Stimulated activated CD4-positive, alpha-beta T cell treated with anti-CD3 and anti-CD28 coated beads, TNF-alpha, amount 100 ng/mL, for 48 hours (primary cell): ENCODE measurements around the gene EHBP1L1.
A peak's percentile ranks its signal among the peaks of the same experiment; 100 is the strongest.

ENCODE experiments used
- DNase-seq, 3 donors: peaks; one replicate each; pipeline ENCODE4 v3.0.0-alpha.2; 2020; ENCODE audit warnings: low read depth in 3 of 3

Gene EHBP1L1

DNA sequence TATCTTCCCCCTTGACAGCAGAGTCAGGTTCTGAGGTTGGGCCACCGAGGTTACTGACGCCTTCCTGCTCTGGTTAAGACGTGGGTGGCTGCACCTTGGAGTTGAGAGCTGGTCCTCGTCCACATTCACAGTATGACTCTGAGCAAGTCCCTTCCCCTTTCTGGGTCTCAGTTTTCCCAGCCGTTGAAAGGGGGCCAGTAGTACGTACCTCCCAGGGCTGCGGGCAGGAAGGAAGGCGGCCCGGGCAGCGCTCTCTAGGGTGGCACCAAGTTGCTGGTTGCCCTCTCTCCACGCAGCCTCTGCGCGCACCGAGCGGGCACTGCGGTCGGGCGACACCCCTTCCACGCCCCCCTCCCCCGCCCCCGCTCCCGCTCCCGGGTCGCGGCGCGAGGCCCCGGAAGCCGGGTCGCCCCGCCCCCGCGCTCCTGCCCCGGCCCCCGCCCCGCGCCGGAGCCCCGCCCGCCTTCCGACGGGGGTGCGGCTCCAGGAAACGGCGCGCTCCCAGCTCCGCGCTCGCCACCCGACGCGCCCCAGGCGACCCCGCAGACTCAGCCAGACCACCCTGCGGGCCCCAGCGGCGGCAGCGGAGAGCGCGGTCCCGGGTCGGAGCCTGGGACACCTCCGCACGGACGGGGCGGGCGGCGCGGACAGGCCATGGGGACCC lies at the start of gene EHBP1L1:
Gene EHBP1L1 (plus strand): TSS at position 486 of the 664 bp plus-strand sequence. CDS start 250 bp downstream, outside the sequence.
- DNase-seq = peak in 2 of 3 donors; percentile 62 to 76

- DNase-seq = no peak
Measured at GRCh38 chr11:65526744-65527143, 49.1 kb upstream of the EHBP1L1 start.

GRCh38 chr11:65528819-65529350 lies 47.0 kb upstream of the EHBP1L1 start:
- DNase-seq = no peak

DNA sequence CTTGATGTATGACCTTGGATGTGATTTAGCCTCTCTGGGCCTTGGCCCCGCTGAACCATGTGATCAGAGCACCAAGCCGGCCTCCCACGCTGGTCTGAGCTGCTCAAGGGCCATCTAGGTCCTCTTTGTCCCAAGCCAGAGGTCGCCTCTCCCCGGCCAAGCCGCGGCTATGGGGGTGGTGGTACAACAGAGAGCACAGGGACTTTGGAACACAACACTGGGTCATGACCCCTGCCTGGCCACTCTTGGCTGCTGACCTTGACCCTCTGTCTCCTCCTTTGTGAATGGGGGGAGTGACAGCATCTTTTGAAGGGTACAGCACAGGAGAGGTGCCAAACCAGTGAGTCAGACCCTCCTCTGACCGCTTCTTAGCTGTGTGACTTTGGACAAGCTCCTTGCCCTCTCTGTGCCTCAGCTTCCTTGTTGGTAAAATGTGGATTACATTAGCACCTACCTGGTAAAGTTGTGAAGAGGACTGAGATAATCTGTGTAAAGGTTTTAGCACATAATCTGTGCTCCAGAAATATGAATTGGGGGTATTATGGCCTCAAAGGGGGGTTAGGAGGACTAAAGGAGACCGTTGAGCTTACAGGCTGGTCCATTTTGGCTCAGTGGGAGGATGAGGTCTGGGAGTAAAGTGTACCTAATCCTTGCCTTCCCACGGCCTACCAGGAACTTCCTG lies 46.2 kb upstream of the EHBP1L1 start:
- no peak for DNase-seq

- DNase-seq = no peak
Measured at GRCh38 chr11:65530157-65530496, 45.7 kb upstream of the EHBP1L1 start.

DNA sequence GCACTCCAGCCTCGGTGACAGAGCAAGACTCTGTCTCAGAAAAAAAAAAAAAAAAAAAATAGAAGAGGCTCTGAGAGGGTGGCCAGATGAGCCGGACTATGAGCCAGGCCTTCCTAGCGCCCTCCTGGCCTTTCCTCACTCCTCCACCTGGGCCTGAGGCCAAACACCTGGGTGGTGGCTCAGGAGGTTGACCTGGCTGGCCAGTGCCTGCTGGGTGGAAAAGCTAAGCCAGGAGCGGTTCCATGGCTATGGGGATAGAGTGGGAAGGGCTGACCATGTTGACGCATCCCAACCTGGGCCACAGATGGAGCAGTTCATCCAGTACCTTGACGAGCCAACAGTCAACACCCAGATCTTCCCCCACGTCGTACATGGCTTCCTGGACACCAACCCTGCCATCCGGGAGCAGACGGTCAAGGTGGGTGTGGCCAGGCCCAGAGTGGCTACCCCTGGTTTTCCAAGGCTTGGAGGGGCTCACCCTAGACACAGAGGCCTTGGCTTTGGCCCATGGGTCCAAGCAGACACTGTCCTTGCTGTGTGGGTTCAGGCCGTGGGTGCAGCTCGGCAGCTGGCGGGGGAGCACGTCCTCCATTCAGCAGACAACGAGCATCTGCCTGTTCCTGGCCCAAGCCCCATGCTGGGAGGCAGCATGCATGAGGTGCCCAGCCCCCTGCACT lies 43.3 kb upstream of the EHBP1L1 start:
- DNase-seq = no peak

- DNase-seq = no peak
Measured at GRCh38 chr11:65535102-65535501, 40.8 kb upstream of the EHBP1L1 start.

DNA sequence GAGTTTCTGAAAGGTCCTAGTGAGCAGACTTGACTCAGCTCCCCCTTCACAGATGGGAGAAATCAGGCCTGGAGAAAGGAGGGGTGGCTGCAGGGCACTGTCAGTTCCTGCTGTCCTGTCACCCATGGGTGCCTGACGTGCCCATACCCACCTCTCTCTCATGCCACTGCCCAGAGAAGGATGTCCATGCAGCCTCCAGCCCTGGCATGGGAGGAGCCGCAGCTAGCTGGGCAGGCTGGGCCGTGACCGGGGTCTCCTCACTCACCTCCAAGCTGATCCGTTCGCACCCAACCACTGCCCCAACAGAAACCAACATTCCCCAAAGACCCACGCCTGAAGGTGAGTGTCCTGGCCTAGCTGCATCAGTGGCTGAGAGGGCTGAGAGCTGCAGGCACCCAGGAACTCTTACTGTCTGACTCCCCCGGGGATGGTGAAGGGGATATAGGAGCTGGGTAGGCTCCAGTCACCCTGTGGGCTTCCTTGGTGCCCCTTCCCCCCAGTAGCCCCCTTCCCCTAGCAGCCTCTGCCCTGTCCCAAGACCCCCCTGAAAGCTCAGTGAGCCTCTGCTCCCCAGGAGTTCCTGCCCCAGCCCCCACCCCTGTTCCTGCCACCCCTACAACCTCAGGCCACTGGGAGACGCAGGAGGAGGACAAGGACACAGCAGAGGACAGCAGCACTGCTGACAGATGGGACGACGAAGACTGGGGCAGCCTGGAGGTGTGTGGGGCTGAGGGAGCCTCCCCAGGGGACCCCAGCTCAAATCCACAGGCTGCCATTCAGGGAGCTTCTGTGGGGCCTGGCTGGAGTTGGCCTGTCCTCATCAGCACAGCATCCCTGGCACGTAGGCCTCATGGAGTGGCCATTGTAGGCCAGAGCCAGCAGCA lies 39.2 kb upstream of the EHBP1L1 start:
- DNase-seq = no peak

- DNase-seq = no peak
Measured at GRCh38 chr11:65537296-65537597, 38.6 kb upstream of the EHBP1L1 start.

GRCh38 chr11:65537620-65538231 lies 38.1 kb upstream of the EHBP1L1 start:
- no peak for DNase-seq

DNA sequence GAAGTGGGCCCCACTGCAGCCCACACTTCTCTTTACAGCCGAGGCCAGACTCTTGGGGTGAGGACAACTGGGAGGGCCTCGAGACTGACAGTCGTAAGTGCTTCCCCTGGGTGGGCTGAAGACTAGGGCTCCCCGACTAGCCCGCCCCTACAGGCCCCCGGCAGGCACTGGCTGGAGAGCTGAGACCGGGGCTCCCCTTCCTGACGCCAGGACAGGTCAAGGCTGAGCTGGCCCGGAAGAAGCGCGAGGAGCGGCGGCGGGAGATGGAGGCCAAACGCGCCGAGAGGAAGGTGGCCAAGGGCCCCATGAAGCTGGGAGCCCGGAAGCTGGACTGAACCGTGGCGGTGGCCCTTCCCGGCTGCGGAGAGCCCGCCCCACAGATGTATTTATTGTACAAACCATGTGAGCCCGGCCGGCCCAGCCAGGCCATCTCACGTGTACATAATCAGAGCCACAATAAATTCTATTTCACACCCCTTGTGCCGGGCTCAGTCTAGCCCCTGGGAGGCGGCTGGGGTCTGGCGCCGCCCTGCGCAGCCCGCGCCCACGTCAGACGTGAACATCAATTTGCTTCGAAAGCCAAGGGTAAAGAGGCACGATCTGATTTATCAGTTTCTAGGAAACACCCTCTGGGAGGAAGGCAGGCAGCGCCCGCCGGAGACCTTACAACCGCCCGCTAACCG lies 37.5 kb upstream of the EHBP1L1 start:
- DNase-seq = no peak

DNA sequence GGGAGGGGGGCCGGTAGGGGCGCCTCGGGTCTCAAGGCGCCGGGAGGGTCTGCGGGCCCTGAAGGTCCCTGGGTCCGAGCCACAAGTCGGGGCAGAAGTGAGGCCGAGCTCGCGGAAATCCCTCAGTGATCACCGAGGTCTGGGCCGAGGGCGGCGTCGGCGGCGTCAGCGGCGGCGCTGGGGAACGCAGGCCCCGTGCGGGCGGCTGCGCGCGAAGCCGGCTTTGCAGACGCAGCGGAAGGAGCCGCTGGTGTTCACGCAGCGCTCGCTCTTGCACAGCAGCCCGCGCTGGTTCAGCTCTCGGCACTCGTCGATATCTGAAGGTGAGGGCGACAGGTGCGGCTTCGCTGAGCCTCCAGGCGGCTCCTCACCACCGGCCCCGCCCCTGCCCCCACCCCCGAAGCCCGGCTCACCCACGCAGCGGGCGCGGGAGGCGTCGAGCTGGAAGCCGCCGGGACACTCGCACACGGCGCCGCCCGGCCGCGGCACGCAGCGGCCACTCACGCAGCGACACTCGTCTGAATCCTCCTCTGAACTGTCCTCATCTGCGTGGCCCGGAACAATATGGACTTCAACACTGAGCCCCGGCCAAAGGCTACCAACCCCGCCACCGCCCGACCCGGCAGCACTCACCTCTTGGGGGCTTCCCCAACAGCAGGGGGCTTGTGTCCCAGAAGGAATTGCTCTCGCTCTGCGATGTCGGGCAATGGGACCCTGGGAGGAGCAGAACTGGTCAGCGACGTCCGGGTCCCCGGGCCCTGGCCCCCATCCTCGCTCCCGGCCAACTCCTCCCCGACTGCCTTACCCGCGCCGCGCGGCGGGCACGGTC lies 36.7 kb upstream of the EHBP1L1 start:
- DNase-seq = no peak

GRCh38 chr11:65539744-65540289 lies 36.0 kb upstream of the EHBP1L1 start:
- peak in 1 of 3 donors; percentile 21 for DNase-seq

GRCh38 chr11:65540290-65541092 lies 35.4 kb upstream of the EHBP1L1 start:
- DNase-seq = peak; percentile 79 to 85 (median 83)

DNA sequence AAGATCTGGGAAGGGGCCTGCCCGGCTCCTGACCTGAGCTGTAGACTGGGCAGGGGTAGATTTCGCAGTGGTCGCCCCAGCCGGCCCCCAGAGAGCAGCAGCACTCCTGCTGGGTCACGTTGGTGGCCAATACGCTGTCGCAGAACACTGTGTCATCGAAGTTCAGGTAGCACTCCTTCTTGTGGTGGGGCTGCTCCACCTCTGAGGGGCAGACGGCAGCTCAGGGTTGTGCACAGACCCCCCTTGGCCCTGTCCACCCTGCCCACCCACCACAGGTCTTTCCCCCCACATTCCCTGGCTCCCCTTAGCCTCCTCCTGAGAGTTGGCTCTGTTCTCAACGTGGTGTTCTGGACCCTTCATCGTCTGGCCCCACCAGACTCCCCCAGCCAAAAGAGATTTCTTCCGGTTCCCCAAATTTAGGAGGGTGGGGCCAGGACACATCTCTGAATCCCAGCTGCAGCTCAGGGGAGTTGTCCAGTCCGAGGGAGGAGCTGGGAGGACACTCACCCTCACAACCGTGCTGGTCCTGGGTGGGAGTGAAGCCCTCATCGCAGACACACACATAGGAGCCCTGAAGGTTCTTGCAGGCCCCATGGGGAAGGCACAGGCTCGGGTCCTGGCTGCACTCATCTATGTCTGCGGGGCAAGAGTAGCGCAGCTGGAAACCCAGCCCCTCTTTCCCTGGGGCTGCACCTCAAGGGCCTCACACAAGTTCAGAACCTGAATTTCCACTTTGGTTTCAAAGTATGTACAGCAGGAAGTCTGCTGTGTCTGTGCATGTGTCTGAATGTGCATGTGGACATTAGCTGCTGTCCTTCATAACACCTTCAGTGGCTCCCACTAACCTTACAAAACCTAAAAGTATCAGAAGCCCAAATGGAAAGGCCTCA lies 34.5 kb upstream of the EHBP1L1 start:
- no peak for DNase-seq

DNA sequence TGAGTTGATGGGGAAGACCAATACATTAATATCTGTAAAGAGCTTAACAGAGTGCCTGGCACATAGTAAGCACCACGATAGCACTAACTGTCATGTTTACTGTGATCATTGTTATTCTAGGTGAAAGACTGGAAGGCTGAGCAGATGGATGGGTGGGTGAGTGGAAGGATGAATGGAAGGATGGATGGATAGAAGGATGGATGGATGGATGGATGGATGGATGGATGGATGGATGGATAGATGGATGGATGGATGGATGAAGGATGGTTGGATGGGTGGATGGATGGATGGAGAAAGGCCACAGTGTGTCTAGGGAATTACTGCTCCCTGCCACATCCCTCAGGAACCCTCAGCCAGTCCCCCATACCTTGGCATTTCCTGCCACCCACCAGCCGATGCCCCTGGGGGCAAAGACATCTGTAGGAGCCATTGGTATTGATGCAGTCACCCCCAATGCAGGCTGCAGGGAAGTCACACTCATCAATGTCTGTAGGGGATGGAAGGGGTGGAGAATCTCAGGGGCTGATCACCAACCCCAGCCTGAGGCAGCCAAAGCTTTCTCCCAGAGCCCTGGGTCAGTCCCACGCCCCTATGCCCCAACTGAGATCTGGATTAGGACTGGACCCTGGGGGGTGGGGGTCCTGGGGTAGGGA lies 33.0 kb upstream of the EHBP1L1 start:
- DNase-seq = no peak

DNA sequence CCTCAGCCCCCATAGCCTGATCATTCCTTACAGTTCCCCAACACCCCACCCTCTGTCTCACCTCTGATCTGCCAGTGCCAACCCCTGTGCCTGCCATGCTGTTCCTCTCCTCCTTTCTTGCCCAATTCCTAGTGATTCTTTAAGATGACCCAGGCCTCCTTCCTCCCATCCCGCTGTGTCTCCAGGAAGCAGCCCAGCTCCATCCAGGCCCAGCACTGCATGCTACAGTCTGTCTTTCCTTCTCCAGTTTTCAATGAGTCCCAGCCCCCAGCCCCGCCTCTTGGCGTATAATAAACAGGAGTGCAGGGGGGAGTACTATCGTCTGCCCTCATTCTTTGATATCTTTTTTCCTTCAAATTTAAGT lies 30.0 kb upstream of the EHBP1L1 start:
- no peak for DNase-seq
